SK-N-SH (cell line): Measurements from ENCODE around the gene PRSS1. TPM values are rescaled to one million over a fixed set of nuclear protein-coding genes. Genes with fewer than 3 reads are reported as not detected.

Experiments
- CTCF ChIA-PET: fragments of 300-600, 350-600 bp; formaldehyde crosslinking; extraction: SDS; loops from one replicate; lab custom pipeline; 2021; lab: Yijun Ruan, JAX
- POLR2A ChIA-PET: fragments of 350-600 bp; sonication (Branson Sonifier 250); formaldehyde crosslinking; extraction: SDS; loops from one replicate; lab custom pipeline; 2020; ENCODE audit warnings: antibody characterized with exemption, inconsistent platforms; lab: Yijun Ruan, JAX
- DNase-seq: peaks from one replicate; pipeline ENCODE4 v3.0.0; 2012
- H2AFZ ChIP-seq: fragments of 200-600 bp; sonication (generic); 2 replicates; pipeline ENCODE4 v1.8.1; 2016; ENCODE audit warnings: antibody characterized with exemption, mild to moderate bottlenecking, low read depth
- H3F3A ChIP-seq: fragments of 200-600 bp; sonication (generic); replicated peaks from 2 replicates; pipeline ENCODE3; 2016; ENCODE audit warnings: antibody characterized with exemption, mild to moderate bottlenecking; ENCODE audit not compliant: insufficient read depth
- H3K27ac ChIP-seq, 2 experiments: fragments of 200-500 bp in 1 of 2; fragments of 200-600 bp in 1 of 2; sonication (Bioruptor generic) in 1 of 2; sonication (generic), shearing (Covaris generic) in 1 of 2; 2 replicates each; pipeline versions ENCODE4 v1.5.1 to v1.6.1; 2014 to 2016; ENCODE audit warnings: low read depth in 2 of 2, inconsistent platforms in 1 of 2, low read length in 1 of 2, mild to moderate bottlenecking in 1 of 2, mixed read lengths in 1 of 2
- H3K27me3 ChIP-seq: fragments of 200-600 bp; sonication (generic), shearing (Covaris generic); 2 replicates; pipeline ENCODE4 v1.6.1; 2016; ENCODE audit warnings: mixed run types; ENCODE audit not compliant: insufficient read depth
- H3K36me3 ChIP-seq, 2 experiments: fragments of 200-500 bp in 1 of 2; fragments of 200-600 bp in 1 of 2; sonication (Bioruptor generic) in 1 of 2; sonication (generic) in 1 of 2; replicated peaks in 1 of 2; 2 replicates each; pipeline versions ENCODE3 to v1.5.1; 2014 to 2016; ENCODE audit warnings: low read length in 1 of 2, mild to moderate bottlenecking in 1 of 2; ENCODE audit not compliant: insufficient read depth in 2 of 2, control insufficient read depth in 1 of 2
- H3K4me1 ChIP-seq, 2 experiments: fragments of 200-500 bp in 1 of 2; fragments of 200-600 bp in 1 of 2; sonication (Bioruptor generic) in 1 of 2; sonication (generic), shearing (Covaris generic) in 1 of 2; 2 replicates each; pipeline versions ENCODE4 v1.5.1 to v1.6.1; 2014 to 2016; ENCODE audit warnings: low read depth in 1 of 2, low read length in 1 of 2, mixed run types in 1 of 2; ENCODE audit not compliant: insufficient read depth in 2 of 2, control insufficient read depth in 1 of 2
- H3K4me2 ChIP-seq: fragments of 200-600 bp; sonication (generic), shearing (Covaris generic); 2 replicates; pipeline ENCODE4 v1.6.1; 2017; ENCODE audit warnings: mixed run types
- H3K4me3 ChIP-seq, 2 experiments: fragments of 200-500 bp in 1 of 2; fragments of 200-600 bp in 1 of 2; sonication (Bioruptor generic) in 1 of 2; sonication (generic), shearing (Covaris generic) in 1 of 2; 2 replicates each; pipeline versions ENCODE4 v1.5.1 to v1.8.1; 2014 to 2016; ENCODE audit warnings: low read depth in 2 of 2, inconsistent platforms in 1 of 2, low read length in 1 of 2, mild to moderate bottlenecking in 1 of 2, mixed read lengths in 1 of 2, moderate library complexity in 1 of 2
- H3K79me2 ChIP-seq: fragments of 200-600 bp; sonication (generic); 2 replicates; pipeline ENCODE4 v1.8.1; 2017; ENCODE audit warnings: mild to moderate bottlenecking; ENCODE audit not compliant: insufficient read depth
- H3K9ac ChIP-seq: fragments of 200-600 bp; sonication (generic); 2 replicates; pipeline ENCODE4 v1.6.1; 2017; ENCODE audit warnings: mixed run types
- H3K9me2 ChIP-seq: fragments of 200-600 bp; sonication (generic); 2 replicates; pipeline ENCODE4 v1.6.1; 2017; ENCODE audit warnings: mixed run types
- H3K9me3 ChIP-seq: fragments of 200-600 bp; sonication (generic); 2 replicates; pipeline ENCODE4 v1.6.1; 2017; ENCODE audit warnings: mixed run types, mild to moderate bottlenecking, moderate library complexity
- H4K20me1 ChIP-seq: fragments of 200-600 bp; sonication (generic); 2 replicates; pipeline ENCODE4 v1.6.1; 2017; ENCODE audit warnings: mild to moderate bottlenecking, mixed run types; ENCODE audit not compliant: insufficient read depth
- ELF1 ChIP-seq: IDR thresholded peaks from 2 replicates; pipeline ENCODE4 v1.4.0; 2012
- EZH2phosphoT487 ChIP-seq: fragments of 200-600 bp; sonication (generic); IDR thresholded peaks from 2 replicates; pipeline ENCODE4 v1.6.1; 2017; ENCODE audit warnings: low read depth, mixed run types, mild to moderate bottlenecking, antibody characterized with exemption, moderate library complexity, borderline replicate concordance
- FOXJ3 ChIP-seq: sonication (generic); formaldehyde crosslinking; IDR thresholded peaks from 2 replicates; pipeline ENCODE4 v1.5.1; 2020; ENCODE audit warnings: mild to moderate bottlenecking, missing genetic modification reagents
- GABPA ChIP-seq: IDR thresholded peaks from 2 replicates; pipeline ENCODE4 v1.4.0; 2012; ENCODE audit warnings: low read depth, mild to moderate bottlenecking
- GATA2 ChIP-seq: sonication (generic); formaldehyde crosslinking; IDR thresholded peaks from 2 replicates; pipeline ENCODE4 v1.5.0; 2020; ENCODE audit warnings: mild to moderate bottlenecking, missing genetic modification reagents
- IRF3 ChIP-seq: fragments of 150-350 bp; IDR thresholded peaks from 2 replicates; pipeline ENCODE4 v1.6.1; 2016; ENCODE audit warnings: mild to moderate bottlenecking, low read depth, low read length
- JUND ChIP-seq: IDR thresholded peaks from 2 replicates; pipeline ENCODE4 v1.4.0; 2012
- MAX ChIP-seq: IDR thresholded peaks from 2 replicates; pipeline ENCODE4 v1.4.0; 2012; ENCODE audit warnings: low read depth
- NFIC ChIP-seq: IDR thresholded peaks from 2 replicates; pipeline ENCODE4 v1.4.0; 2012; ENCODE audit warnings: borderline replicate concordance
- POLR2AphosphoS5 ChIP-seq: IDR thresholded peaks from 2 replicates; pipeline ENCODE4 v1.6.1; 2012; ENCODE audit warnings: low read depth, low read length
- RAD21 ChIP-seq: IDR thresholded peaks from 2 replicates; pipeline ENCODE4 v1.6.1; 2012; ENCODE audit warnings: mild to moderate bottlenecking, low read length
- REST ChIP-seq: IDR thresholded peaks from 2 replicates; pipeline ENCODE4 v1.6.1; 2012; ENCODE audit warnings: mild to moderate bottlenecking, low read depth, low read length, moderate library complexity
- SIN3A ChIP-seq: IDR thresholded peaks from 2 replicates; pipeline ENCODE4 v1.6.1; 2012; ENCODE audit warnings: low read depth, mild to moderate bottlenecking, low read length, moderate library complexity, borderline replicate concordance
- WGBS: methylation state at CpG from one replicate; pipeline ENCODE4 v1.1.6; 2017; ENCODE audit warnings: low lambda C conversion rate; 5-methylcytosine and 5-hydroxymethylcytosine counted together
- polyA plus RNA-seq, 3 experiments: library from polyadenylated mRNA; depleted of rRNA; stranded (reverse); fragments of >200 nt; gene quantifications; 2 replicates each; pipeline ENCODE4 v1.2.3, GENCODE V29; 2012
- TF ChIP-seq, protein P1 (sequence below): fragments of 150-350 bp; IDR thresholded peaks from 2 replicates; pipeline ENCODE4 v1.6.1; 2017; ENCODE audit warnings: antibody characterized with exemption, low read length, low read depth, borderline replicate concordance
- TF ChIP-seq, protein P2 (sequence below): fragments of 200-600 bp; sonication (generic); IDR thresholded peaks from 2 replicates; pipeline ENCODE4 v1.6.1; 2017; ENCODE audit warnings: antibody characterized with exemption, mild to moderate bottlenecking, moderate library complexity
- TF ChIP-seq, protein P3 (sequence below): IDR thresholded peaks from 2 replicates; pipeline ENCODE4 v1.4.0; 2012; ENCODE audit warnings: low read depth, borderline replicate concordance

PRSS1 gene
- polyA plus RNA-seq, 1 of the 3 experiments (the other 2 are of a cell fraction): not detected

DNA sequence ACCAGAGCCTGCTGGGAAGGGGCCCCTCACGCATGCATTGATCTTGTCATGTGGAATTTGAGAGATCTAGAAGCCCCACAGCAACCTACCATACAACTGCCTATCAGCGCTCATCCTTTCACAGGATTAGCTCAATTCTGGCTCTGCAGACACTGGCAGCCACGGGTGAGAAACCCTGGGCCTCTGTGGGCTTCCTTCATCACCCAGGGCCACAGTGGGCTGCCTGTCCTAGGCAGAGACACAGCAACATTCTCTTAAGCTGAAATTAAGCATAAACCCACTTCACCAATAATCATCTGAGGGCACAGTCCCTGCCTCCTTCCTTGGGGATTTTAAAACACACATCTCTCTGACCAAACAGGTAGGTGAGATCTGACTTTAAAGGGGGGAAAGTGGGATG, 18.2 kb downstream of the PRSS1 start:
- POLR2A ChIA-PET: no interaction called here
- no peak overlapping the region for H3K4me2 ChIP-seq
- CTCF ChIA-PET: interaction anchor here (0.6 to 3.3 kb wide), 7 partner anchors 16 to 308 kb away, joined by 3 to 16 read pairs (median 3); no protein-coding TSS in a partner anchor
- no peak overlapping the region for H3K9ac ChIP-seq
- H3K9me3 ChIP-seq: no peaks in the 10 kb centered on the region
- no peaks in the 10 kb centered on the region for H3K36me3 ChIP-seq
- no peaks in the 10 kb centered on the region for H4K20me1 ChIP-seq
- 22% methylated on average over 3 of the region's 3 CpGs for WGBS
- peaks cover 59% of the 10 kb centered on the region for H3K27me3 ChIP-seq
- TF ChIP-seq EZH2phosphoT487: no peak
- TF ChIP-seq, protein P1, sequence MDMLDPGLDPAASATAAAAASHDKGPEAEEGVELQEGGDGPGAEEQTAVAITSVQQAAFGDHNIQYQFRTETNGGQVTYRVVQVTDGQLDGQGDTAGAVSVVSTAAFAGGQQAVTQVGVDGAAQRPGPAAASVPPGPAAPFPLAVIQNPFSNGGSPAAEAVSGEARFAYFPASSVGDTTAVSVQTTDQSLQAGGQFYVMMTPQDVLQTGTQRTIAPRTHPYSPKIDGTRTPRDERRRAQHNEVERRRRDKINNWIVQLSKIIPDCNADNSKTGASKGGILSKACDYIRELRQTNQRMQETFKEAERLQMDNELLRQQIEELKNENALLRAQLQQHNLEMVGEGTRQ: no peak
- no peak for TF ChIP-seq NFIC
- TF ChIP-seq REST: no peak
- TF ChIP-seq MAX: no peak
- no peak for TF ChIP-seq GABPA
- TF ChIP-seq, protein P2, sequence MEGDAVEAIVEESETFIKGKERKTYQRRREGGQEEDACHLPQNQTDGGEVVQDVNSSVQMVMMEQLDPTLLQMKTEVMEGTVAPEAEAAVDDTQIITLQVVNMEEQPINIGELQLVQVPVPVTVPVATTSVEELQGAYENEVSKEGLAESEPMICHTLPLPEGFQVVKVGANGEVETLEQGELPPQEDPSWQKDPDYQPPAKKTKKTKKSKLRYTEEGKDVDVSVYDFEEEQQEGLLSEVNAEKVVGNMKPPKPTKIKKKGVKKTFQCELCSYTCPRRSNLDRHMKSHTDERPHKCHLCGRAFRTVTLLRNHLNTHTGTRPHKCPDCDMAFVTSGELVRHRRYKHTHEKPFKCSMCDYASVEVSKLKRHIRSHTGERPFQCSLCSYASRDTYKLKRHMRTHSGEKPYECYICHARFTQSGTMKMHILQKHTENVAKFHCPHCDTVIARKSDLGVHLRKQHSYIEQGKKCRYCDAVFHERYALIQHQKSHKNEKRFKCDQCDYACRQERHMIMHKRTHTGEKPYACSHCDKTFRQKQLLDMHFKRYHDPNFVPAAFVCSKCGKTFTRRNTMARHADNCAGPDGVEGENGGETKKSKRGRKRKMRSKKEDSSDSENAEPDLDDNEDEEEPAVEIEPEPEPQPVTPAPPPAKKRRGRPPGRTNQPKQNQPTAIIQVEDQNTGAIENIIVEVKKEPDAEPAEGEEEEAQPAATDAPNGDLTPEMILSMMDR: no peak
- no peaks in the 10 kb centered on the region for H3K9me2 ChIP-seq
- no peaks in the 10 kb centered on the region for H3F3A ChIP-seq
- no peak overlapping the region for H3K4me3 ChIP-seq
- no peak for DNase-seq
- no peak overlapping the region for H3K27ac ChIP-seq
- no peak overlapping the region for H2AFZ ChIP-seq
- H3K4me1 ChIP-seq: no peaks in the 10 kb centered on the region
- no peaks in the 10 kb centered on the region for H3K79me2 ChIP-seq

DNA sequence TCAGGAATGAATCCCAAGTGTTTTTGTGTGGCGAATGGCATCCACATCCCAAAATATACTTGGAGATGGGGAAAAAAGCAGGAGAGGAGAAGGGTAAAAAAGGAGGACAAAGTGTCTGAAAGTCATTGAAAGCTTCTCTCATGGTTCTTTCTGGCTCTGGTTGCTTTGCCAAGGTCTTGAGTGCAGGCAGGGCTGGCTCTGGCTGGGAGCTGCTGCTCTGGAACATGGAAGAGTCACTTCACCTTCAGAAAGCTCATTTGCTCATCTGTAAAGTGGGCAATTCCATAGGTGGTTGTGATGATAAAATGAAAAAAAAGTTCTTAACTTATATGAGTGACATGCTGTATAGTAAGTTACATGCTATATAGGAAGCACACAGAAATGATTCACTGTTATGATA, 18.6 kb downstream of the PRSS1 start:
- Histone ChIP-seq H3K4me1 (no peaks in the 10 kb centered on the region), H3F3A (no peaks in the 10 kb centered on the region)
- TF ChIP-seq RAD21 (no peak), POLR2AphosphoS5 (no peak), MAX (no peak), SIN3A (no peak), ELF1 (no peak), JUND (no peak), FOXJ3 (CRISPR knock-in tag) (no peak), NFIC (no peak), IRF3 (no peak), GATA2 (CRISPR knock-in tag) (no peak)
- TF ChIP-seq, protein P3, sequence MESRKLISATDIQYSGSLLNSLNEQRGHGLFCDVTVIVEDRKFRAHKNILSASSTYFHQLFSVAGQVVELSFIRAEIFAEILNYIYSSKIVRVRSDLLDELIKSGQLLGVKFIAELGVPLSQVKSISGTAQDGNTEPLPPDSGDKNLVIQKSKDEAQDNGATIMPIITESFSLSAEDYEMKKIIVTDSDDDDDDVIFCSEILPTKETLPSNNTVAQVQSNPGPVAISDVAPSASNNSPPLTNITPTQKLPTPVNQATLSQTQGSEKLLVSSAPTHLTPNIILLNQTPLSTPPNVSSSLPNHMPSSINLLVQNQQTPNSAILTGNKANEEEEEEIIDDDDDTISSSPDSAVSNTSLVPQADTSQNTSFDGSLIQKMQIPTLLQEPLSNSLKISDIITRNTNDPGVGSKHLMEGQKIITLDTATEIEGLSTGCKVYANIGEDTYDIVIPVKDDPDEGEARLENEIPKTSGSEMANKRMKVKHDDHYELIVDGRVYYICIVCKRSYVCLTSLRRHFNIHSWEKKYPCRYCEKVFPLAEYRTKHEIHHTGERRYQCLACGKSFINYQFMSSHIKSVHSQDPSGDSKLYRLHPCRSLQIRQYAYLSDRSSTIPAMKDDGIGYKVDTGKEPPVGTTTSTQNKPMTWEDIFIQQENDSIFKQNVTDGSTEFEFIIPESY: no peak

More for the DNA sequence above, 18.6 kb downstream of the PRSS1 start:
- DNase-seq: no peak
- ChIA-PET POLR2A (no interaction called here), CTCF (interaction anchor here (1.0 to 3.3 kb wide), 7 partner anchors 15 to 309 kb away, joined by 3 to 16 read pairs (median 5); no protein-coding TSS in a partner anchor)
- H3K27me3 ChIP-seq: peaks cover 55% of the 10 kb centered on the region
- no peak overlapping the region for H3K9ac ChIP-seq
- H3K79me2 ChIP-seq: no peaks in the 10 kb centered on the region
- H3K4me3 ChIP-seq: no peak overlapping the region
- H3K9me3 ChIP-seq: no peaks in the 10 kb centered on the region
- no peaks in the 10 kb centered on the region for H4K20me1 ChIP-seq
- H3K4me2 ChIP-seq: no peak overlapping the region
- H3K27ac ChIP-seq: no peak overlapping the region
- H2AFZ ChIP-seq: no peak overlapping the region
- WGBS: 5% methylated on average over 1 of the region's 1 CpG
- no peaks in the 10 kb centered on the region for H3K9me2 ChIP-seq
- no peaks in the 10 kb centered on the region for H3K36me3 ChIP-seq
